ENCODE measurements around the gene S100A1. TPM values are rescaled to one million over a fixed set of nuclear protein-coding genes. Genes with fewer than 3 reads are reported as not detected.
A peak's percentile ranks its signal among the peaks of the same experiment; 100 is the strongest.
"Not testable (repeated sequence)": the region's sequence is repeated elsewhere in the genome, so short reads cannot be mapped to it uniquely, and the experiment has no call there.

S100A1 gene
- total RNA-seq: 0.52 and 3.3 TPM in 2 replicates
- polyA plus RNA-seq (2012): 12.8 TPM

GRCh38 chr1:153627715-153628626 is at the start of gene S100A1:
Gene S100A1 (plus strand): TSS chr1:153628434. CDS start chr1:153630522, 2,088 bp downstream.
- no peak for DNase-seq (ENCODE audit: low read depth)

GRCh38 chr1:153578490-153578889 is 49.7 kb upstream of the S100A1 start:
- no peak for DNase-seq (ENCODE audit: low read depth)

- no peak for DNase-seq (ENCODE audit: low read depth)
Measured at GRCh38 chr1:153578936-153579335, 49.3 kb upstream of the S100A1 start.

GRCh38 chr1:153582836-153583235 is 45.4 kb upstream of the S100A1 start:
- not testable (repeated sequence) for DNase-seq (ENCODE audit: low read depth)

GRCh38 chr1:153583514-153583913 is 44.7 kb upstream of the S100A1 start:
- not testable (repeated sequence) for DNase-seq (ENCODE audit: low read depth)

DNA sequence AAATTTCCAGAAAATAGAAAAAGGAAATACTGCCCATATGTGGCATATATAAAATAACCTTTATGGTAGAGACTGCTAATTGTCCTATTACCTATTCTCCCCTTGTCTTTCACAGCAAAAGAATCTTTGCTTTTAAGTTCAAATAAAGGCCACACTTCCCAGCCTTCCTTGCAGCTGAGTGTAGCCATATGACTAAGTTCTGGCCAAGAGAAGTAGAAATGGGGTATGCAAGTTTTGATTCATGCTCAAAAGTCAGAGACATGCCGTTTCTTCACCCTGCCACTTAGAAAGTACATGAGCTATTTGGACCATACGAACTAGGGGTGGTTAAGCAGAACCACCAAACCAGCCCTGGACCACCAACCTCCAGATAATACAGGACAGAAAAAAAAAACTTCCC is 44.3 kb upstream of the S100A1 start:
- no peak for DNase-seq (ENCODE audit: low read depth)

GRCh38 chr1:153585006-153585405 is 43.2 kb upstream of the S100A1 start:
- DNase-seq (ENCODE audit: low read depth): no peak

DNA sequence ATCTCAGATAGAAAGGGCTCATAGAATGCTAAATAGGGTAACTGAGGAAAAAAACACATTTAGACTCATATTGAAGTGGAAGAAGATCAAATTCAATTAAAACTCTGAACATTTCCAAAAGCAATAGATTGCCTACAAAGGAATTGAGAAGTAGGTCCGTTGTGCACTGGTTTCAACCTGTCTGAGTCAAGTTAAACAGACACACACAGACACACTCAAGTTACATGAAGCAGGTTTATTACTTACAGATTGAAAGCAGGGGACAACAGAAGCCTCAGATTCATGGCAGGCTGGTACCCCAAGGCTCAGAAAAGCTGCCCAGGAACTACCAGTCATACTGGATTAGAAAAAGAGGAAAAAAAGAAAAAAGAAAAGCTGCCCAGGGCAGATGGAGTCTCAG is 41.9 kb upstream of the S100A1 start:
- DNase-seq (ENCODE audit: low read depth): no peak

DNA sequence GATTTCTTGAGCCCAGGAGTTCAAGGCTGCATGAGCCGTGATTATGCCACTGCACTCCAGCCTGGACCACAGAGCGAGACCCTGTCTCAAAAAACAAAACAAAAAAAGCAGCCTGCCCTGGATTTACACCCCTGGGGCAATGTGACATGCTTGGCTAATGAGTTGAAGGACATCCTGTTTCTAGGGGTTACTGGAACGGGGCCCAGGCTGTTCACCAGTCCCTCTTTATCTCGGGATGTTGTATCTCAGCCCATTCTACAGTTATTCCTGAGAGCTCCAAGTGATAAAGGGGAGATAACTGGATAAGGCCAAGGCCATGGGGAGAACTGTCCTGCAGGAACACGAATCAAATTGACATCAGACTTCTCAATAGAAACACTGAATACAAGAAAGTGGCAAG is 40.9 kb upstream of the S100A1 start:
- no peak for DNase-seq (ENCODE audit: low read depth)

- not testable (repeated sequence) for DNase-seq (ENCODE audit: low read depth)
Measured at GRCh38 chr1:153588033-153588432, 40.2 kb upstream of the S100A1 start.

DNA sequence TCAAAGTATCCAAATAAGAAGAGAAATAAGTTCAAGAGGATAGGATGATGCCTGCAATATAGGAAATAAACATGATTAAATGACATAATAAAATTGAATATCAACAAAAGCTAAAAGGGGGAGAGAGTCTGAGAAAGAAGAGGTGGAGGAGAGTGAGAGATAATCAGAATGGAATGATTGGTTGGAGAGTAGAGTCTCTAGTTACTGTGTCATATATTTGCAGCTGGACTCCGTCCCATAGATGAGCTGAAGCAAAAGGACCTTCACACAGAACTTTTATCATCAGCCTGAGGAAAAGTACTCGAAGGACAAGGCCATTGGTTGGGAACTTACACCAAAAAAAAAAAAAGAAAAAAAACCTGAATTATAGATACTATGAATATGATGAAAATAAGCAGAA is 39.8 kb upstream of the S100A1 start:
- no peak for DNase-seq (ENCODE audit: low read depth)

GRCh38 chr1:153592748-153593147 is 35.5 kb upstream of the S100A1 start:
- no peak for DNase-seq (ENCODE audit: low read depth)

GRCh38 chr1:153597206-153597605 is 31.0 kb upstream of the S100A1 start:
- no peak for DNase-seq (ENCODE audit: low read depth)

- peak; percentile 91 for DNase-seq (ENCODE audit: low read depth)
Measured at GRCh38 chr1:153598309-153599172, 29.7 kb upstream of the S100A1 start.

DNA sequence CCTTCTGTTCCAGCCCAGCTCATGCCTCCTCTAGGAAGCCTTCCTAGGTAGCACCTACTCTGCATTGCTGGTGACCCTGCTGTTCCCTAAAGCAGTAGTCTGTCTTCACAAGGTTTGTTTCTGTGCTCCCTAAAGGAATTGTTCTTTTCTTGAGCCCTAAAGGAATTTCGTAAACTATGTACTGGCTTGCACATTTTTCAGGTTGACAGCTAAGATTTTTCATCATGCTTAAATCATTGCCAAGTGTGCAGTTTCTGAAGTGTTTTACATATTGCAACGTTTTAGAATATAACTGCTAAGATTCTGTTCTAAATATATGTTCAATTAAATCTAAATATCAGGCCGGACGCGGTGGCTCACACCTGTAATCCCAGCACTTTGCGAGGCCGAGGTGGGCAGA is 28.4 kb upstream of the S100A1 start:
- no peak for DNase-seq (ENCODE audit: low read depth)

DNA sequence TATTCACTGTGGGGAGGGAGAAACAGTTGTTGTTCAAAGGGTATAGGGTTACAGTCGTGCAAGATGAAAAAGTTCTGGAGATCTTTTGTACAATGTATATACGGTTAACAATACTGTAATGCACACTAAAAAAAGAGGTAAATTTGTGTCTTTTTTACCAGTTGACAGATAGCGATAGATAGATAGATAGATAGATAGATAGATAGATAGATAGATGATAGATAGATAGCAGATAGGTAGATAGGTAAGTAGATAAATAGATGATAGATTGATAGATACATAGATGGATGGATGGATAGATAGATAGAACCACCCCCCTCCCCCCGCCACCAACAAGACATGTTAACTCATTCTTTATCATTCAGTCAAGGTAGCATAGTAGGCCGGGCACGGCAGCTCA is 25.5 kb upstream of the S100A1 start:
- no peak for DNase-seq (ENCODE audit: low read depth)

DNA sequence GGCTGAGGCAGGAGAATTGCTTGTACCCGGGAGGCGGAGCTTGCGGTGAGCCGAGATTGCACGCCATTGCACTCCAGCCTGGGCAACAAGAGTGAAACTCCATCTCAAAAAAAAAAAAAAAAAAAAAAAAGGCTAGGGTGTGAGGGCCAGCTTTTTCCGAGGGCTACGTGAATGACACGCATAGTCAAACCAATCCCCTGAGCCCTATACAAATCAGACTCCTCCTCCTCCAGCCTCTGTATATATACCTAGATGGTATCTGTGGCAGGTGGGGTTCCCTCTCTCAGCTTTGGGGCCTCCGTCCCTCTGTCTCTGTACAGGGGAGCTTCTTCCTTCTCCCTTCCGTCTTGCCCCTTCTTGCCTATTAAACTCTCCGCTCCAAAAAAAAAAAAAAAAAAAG is 22.0 kb upstream of the S100A1 start:
- no peak for DNase-seq (ENCODE audit: low read depth)

DNA sequence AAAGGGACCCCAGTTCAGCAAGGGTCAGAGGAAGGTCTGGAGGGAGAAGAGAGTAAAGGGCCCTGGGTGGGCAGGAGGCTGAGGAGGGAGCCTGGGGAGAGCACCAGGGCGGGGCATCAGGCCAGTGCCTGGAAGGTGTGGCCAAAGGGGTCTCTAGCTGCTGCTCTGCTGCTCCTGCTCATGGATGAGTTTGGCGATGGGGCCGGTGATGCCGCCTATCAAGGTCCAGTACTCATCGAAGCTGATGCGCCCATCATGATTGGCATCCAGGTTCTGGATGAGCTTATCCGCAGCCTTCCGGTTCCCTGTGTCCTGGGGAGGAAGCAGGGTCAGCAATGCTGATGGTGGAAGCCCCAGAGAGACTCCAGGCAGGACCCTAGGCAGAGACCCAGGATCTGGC is 20.9 kb upstream of the S100A1 start:
- DNase-seq (ENCODE audit: low read depth): no peak

DNA sequence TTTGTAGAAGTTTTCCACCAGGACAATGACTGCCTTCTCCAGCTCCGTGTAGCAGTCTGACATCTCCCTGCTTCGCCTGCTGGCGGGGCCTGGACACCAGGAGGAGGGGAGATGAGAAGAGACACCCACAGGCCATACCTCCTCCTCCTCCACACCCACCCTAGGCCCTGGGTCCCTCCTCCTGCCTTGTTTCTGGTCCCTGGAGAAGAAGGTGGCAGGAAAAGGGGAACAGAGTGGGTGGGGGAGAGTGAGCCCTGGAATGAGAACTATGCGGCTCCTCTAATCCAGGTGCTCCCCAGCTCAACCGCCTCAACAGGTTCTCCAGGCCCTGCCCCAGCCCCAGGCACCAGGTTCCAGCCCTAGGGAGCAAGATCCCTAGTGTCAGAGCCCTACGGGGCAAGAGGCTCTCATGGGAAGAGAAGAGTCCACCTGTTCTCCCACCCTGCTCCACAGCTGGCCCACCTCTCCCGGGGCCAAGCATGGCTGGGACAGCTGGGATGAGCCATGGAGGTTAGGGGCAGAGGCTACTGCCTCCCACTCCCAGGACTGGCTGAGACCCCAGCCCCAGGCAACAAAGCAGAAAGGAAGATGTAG is 20.0 kb upstream of the S100A1 start:
- peak; percentile 64 for DNase-seq (ENCODE audit: low read depth)

- DNase-seq (ENCODE audit: low read depth): peak; percentile 97
Measured at GRCh38 chr1:153608742-153609584, 19.3 kb upstream of the S100A1 start.

DNA sequence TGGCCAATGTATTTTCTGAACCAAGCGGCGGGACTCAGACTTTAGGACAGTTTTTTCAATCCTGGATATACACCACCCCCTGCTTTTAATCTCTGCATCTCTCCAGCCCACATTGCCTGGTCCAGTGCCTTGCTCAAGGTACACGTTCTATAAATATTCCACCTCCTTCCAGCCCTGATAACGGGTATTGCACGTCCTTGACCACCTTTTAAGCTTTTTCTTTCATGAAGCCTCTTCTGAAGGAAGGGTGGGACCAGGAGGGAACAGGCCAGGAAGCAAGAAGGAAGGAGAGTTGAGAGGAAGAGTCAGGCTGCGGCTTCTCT is 18.7 kb upstream of the S100A1 start:
- DNase-seq (ENCODE audit: low read depth): no peak

Data from myocyte (in vitro differentiated cells).